ENCODE results near the gene TPSAB1.

GRCh38 chr16:1290063-1290501, 49.6 kb downstream of the TPSAB1 start:
- TF ChIP-seq CTCF (IDR thresholded peaks at IDR 0.05; ENCODE audit: insufficient read depth, low read length) (no peak), POLR2AphosphoS5 (IDR thresholded peaks at IDR 0.05; ENCODE audit: low read depth) (no peak)

All from HL-60 (cell line).